Activated CD8-positive, alpha-beta memory T cell treated with anti-CD3 and anti-CD28 coated beads, Interleukin-2, amount 50 U/mL, for 24 hours (primary cell): ENCODE data around the gene GPRIN1.

Experiments
- DNase-seq: peaks from one replicate; pipeline ENCODE4 v3.0.0-alpha.2; 2020; ENCODE audit errors: extremely low read depth

Gene GPRIN1

DNA sequence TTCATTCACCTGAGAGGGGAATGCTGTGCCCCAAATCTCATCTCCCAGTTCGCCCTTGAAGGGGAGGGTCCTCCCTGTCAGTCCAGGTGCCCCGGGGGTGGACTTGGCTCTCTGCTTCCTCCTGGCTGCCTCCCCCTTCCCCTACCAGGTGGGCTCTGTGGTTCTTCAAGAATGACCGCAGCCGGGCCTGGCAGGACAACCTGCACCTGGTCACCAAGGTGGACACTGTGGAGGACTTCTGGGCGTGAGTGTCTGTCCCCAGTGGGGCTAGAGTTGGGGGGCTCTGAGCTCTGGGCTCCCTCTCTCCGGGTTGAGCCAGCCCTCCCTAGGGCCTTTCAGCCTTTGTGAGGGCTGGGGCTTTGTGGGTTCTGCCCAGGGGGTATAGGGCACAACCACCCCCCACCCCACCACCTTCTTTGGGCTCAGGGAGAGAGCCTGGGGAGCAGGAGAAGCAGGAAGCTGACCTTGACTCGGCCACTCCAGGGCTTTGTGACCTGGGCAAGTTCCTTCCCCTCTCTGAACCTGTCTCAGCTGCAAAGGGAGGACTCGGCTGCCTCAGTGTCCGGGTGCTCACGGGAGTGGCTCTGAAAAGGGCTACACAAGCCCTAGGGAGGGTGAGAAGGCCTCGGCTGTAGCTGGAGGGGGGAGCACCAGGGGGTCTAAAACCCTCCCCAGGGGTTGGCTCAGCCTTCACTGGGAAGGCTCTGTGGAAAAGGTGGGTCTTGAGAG is 33.7 kb upstream of the GPRIN1 start:
- no peak for DNase-seq

DNA sequence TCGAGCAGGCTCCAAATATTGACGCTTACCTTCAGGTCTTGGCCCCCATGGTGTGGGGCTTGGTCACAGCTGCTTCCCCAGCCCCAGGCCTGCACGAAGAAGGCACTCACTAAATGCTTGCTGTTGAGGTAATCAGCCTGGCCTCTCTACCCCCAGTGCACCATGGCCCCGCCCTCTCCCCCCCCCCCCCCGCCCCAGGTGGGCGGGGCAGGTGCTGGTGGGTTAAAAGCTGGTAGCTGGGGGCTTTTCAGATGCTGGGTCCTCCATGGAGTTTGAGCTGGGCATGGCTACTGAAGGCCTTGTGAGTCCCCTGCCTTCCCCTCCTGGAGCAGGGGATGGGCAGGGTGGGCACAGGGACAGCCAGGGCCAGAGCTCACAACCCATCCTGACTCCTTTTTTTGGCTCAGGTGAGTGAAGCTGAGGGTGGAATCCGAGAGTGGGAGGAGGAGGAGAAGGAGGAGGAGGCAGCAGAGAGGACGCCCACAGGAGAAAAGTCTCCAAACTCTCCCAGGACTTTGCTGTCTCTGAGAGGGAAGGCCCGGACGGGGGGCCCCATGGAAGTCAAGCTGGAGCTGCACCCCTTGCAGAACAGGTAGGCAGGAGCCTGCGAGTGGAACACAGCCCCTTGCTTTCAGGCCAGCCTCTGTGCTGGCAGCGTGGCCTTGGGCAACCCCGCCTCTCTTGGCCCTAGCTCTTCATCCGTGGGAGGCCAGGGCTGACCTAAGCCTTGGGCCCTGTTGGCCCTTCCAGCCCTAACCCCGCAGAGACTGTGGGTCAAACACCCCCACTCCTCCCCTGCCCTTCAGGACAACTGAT is 32.9 kb upstream of the GPRIN1 start:
- DNase-seq: no peak

DNA sequence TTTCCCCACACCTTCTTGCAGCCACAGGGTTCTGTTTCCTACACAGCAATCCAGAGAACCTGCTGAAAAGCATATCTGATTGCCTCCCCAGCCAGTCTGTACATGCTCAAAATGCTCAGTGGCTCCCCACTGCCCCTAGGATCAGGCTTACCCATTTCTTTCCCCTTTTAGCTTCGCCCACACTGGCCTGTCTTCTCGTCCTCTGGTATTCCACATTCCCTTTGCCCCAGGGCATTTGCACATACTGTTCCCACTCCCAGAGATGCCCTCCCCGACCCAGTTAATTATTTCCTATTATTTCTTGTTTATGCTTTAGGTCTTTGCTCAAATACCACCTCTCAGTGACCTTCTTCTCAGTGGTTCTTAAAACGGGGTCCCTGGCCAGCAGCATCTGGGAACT is 30.7 kb upstream of the GPRIN1 start:
- DNase-seq: no peak

DNA sequence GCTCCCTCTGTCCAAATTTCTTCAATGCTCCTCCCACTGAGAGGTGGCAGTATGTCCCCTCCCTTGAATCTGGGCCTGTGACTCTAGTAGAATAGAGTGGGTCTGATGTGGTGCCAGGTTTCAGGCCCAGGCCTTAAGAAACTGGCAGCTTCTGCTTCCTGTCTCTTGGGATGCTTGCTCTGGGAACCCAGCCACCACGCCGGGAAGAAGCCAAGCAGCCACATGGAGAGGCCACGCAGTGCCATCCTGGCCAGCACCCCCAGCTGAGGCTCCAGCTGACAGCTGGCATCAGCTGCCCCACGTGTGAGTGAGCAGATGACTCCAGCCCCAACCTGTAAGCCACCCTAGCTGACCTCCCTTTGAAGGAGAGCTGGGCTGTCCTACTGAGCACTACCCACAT is 30.0 kb upstream of the GPRIN1 start:
- DNase-seq: no peak

DNA sequence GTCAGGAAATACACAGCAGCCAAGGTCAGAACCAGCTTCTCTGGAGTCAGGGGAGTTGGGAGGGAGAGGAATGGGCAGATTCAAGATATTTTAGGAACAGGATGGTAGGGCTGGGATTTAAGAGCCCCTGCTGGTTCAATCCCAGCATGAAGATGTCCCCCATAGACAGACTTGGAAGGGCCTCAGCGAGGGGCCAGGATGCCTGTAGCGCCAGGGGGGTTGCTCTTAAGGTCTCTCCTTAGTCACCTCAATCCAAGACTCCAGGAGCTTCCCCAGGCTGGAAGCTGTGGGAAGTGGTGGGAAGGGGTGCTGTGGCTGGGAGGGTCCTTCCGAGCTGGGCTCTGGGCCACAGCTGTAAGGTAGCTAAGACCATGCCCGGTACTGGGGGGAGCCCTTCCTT is 29.3 kb upstream of the GPRIN1 start:
- DNase-seq: no peak

DNA sequence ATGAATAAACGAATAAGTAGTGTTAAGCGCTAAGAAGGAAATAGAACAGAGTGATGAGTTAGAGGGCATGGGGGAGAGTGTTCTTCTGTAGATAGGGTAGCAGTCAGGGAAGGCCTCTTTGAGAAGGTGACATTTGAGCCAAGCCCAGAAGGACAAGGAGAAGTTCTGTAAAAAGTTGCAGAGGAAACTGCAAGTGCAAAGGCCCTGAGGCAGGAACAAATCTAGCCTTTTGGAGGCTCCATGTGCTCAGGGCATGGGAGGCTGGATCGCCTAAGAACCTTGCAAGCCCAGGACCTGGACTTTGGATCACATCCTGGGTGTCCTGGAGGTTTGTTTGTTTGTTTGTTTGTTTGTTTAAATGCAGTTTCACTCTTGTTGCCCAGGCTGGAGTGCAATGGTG is 28.5 kb upstream of the GPRIN1 start:
- DNase-seq: no peak

DNA sequence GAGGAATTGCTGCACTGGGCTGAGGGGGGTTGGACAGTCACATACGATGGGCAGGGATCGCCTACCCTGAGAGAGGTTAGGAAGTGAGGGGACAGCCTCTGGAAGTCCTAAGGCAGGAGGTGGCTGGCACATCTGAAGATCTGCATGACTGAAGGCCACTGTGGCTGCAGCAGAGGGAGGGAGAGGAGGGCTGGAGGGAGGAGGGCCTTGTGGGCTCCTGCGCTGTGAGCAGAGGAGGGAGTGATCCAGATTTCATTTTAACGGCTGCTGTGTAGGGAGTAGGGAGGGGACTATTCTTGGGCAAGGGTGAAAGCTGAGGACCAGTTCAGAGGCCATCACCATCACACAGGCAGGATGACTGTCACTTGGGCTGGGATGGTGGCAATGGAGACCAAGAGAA is 27.6 kb upstream of the GPRIN1 start:
- no peak for DNase-seq

DNA sequence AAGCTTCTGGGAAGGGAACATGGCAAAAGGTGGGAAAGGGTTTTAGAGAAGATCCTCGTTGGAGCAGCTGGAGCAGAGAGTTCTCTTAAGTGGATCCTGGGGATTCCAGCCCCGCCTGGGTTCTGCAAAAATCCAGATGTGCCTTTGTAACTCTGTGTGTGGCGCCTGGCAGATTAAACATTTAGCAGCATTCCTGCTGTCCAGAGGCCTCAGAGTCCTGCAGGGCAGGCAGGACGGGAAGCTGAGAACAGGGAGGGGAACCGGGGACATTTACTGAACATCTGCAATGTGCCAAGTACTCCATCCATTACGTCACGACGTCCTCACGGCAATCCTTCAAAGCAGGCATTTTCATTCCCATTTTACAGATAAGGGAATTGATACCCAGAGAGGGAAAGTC is 26.5 kb upstream of the GPRIN1 start:
- DNase-seq: no peak

DNA sequence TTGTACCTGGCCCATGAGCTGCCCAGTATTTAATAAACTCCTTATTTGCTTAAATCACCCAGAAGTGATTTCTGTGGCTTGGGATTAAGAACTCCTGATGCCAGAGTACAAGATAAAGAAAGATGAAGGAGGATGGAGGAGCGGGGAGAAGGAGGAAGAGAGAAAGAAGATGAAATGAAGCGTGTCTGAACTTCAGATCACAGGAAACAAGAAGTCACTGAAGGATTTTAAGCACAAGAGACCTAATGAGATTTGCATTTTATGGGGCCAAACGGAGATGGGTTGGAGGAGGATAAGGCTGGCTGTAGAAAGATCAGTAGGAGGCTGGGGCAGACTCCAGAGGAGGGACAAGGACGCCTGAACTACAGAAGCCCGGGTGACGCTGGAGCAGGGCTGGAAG is 23.6 kb upstream of the GPRIN1 start:
- no peak for DNase-seq

DNA sequence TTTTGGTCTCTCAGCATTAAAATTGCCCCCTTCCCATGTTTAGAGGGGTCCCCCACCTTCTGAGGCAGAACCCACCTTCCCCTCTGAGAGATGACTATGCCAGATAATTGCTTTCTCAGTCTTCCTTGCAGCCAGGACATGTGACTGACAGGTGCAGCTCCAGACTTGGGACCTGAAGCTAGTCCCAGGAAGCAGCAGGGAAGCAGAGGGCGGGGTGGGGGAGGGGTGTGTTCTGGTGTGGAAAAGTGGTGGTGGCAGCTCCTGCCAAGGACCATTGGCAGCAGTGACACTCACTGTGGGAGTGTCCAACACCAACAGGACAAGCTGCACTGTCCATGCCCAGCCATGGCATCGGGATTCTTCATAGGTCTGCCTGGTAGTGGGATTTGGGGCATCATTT is 22.8 kb upstream of the GPRIN1 start:
- DNase-seq: no peak

DNA sequence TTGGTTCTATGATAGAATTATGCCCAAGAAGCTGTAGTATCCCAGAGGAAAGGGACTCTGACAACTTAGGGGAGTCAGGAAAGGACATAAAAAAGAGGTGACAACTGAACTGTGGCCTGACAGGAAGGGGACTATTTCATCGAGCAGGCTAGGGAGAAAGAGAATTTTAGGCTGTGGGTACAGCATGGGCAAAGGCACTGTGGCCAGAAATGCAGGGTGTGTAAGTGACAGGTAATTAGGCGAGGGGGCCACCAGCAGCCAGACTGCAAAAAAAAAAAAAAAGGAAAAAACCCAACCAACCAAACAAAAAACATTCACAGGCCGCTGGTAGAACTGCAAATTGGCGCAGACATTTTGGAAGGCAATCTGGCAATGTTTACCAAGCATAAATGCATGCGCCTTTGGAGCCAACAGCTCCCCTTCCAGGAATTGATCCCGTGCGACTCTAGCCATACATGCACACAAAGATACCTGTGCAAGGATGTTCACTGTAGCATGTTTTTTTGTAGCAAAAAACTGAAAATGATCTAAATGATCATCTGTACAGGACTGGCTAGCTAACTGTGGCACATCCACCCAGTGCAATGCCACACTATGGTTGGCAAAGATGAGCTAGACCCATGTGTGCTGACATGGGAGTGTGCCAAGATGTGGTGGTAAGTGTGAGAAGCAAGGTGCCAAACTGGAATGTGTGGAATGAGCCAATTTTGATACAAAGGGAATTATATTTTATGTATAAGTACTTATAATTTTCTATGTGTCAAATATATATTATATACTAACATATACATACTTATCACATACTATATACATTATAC is 21.6 kb upstream of the GPRIN1 start:
- DNase-seq: no peak

DNA sequence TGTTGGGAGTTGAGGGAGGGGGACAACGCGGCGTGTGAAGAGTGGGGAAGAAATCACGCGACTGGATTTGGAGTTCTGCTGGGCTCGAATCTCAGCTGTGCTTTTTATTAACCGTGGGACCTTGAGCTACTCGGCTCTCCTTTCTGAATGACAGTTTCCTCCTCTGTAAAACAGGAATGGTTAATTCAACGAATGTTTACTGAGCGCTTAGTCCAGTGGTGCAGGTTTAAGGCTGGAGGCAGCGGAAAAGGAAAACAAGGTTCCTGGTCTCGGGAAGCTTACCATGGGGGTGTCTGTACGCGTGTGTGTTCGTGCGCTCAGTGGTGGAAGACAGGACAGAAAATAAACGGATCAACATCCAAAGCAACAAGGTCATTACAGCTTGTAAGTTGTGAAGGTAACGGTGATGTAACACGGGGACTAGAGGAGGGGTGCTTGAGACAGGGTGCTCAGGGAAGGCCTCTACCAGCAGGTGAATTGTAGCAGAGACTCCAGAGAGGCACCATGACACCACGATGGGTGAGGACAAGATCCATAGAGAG is 20.8 kb upstream of the GPRIN1 start:
- DNase-seq: no peak

DNA sequence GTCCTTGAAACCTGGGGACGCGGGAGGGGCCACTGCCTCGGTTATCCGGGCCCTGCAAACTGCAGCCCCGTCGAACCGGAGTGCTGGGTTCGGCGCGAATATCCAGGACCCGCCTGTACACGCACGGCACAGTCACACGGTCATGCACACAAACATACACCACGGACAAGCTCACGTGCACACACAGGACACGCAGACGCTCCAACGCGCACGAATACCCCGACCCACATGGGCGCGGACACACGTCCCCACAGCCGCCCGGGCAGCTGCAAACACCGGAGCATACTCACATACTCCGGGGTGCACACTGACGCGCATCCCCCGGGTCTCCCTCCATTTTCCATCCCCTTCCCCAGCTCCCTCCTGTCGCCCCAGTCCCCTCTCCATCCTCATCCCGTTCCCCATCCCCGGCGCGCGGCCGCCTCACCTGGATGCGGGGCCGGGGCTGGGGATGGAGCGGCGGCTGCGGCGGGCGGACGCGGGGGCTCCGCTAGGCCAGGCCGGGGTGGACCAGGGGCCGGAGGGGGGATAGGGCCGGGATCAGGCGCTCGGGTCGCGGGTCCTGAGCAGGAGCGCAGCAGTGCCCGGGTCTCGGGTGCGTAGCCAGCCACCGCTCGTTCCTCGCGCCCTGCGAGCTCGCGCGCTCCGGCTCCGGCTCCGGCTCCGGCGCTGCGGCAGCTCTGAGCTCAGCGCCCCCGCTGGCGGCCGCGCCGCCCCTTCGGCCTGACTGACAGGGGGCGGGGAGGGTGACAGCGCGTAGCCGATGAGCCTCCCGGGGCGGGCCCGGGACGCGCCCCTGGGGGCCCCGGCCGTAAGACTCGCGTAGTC is 20.1 kb upstream of the GPRIN1 start, which contains the start of the genes EIF4E1B and SNCB:
Gene EIF4E1B (plus strand): TSS at position 823 of the 828 bp plus-strand sequence. CDS start 12,113 bp downstream, outside the sequence.
Gene SNCB (minus strand): TSS at position 682 of the 828 bp plus-strand sequence. CDS start 880 bp downstream, outside the sequence.
- no peak for DNase-seq

DNA sequence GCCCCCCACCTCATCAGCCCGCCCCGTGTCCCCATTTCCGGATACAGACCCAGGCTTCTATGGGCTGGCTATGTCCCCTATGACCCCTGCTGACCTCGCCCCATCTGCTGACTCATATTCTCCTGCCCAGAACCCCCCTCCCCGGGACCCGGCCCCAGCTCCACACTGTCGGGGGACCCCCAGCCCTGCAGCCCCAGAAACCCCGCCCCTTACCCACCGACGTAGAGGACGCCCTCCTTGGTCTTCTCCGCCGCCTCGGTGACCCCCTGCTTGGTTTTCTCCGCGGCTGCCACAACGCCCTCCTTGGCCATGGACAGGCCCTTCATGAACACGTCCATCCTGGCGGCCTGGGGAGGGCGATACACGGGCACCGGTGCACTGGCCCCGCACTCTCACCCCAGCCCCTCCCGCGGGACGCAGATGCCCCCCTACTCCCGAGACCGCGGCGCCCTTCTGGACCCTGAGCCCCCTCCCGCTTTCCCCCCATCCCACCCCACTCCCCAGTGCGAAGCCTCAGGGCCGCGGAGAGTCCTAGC is 19.4 kb upstream of the GPRIN1 start:
- DNase-seq: no peak

DNA sequence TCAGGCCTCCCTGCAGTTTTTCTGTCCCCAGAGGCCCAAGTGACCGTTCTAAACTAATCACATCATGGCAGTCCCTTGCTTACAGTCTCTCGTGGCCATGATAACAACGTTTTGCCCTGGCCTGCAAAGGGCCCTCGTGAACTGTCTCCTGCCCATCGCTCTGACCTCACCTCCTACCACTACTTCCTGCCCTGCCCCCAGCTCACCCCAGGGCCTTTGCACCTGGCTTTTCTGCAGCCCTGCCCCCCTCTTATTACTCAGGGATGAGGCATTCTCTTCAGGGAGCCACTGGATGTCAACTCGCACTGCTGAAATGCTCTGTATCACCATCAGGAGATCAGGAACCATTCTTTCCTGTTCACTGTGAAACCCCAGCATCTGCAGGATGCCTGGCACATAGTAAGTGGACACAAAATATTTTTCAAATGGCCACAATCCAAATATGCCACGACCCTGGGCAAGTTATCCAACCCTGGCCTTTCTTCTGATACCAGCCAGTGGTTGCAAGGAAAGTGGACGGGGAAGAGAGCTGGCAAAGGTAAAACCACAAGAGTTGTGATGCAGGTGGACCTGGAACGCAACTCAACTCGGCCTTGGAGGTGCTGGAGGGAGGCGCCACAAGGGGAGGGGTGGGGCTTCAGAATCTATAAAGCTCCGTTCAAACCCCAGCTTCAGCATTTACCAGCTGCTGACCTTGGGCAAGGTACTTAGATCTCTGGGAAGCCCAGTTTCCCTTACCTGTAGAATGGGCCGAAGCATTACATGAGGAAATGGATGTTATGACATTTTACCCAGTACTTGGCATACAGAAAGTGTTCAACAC is 18.7 kb upstream of the GPRIN1 start:
- no peak for DNase-seq

DNA sequence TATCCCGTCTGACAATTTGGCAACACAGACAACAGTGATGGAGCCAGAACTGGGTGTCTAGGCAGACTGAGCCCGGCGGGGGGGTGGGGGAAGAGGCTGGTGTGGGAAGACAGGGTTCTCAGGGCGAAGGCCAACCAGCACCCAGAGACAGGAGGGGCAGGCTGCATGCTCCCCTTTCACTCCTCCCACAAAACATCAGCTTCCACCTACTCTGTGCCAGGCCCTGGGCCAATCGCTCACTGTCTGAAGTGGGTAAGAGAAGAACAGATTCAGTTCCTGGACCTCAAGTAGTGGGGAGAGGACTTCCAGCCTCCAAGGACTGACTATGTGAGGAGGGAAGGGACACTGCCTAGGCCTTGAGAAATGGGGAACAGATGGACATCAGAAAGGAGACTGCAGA is 17.6 kb upstream of the GPRIN1 start:
- no peak for DNase-seq

DNA sequence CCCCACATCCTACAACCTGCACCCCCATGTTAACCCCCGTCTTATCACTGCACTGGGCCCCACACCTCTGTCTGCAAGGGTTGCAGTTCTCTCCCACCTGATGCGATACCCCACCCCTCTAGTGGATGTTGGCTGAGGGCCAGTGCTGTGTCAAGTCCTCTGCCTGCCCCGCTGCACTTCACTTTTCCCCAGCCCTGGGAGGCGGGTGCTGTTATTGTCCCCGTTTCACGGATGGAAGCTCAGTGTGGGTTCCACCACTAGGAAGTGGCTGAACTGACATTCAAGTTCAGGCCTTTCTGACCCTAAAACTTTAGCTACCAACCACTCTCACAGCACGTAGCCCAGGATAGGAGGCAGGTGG is 16.9 kb upstream of the GPRIN1 start:
- DNase-seq: no peak

DNA sequence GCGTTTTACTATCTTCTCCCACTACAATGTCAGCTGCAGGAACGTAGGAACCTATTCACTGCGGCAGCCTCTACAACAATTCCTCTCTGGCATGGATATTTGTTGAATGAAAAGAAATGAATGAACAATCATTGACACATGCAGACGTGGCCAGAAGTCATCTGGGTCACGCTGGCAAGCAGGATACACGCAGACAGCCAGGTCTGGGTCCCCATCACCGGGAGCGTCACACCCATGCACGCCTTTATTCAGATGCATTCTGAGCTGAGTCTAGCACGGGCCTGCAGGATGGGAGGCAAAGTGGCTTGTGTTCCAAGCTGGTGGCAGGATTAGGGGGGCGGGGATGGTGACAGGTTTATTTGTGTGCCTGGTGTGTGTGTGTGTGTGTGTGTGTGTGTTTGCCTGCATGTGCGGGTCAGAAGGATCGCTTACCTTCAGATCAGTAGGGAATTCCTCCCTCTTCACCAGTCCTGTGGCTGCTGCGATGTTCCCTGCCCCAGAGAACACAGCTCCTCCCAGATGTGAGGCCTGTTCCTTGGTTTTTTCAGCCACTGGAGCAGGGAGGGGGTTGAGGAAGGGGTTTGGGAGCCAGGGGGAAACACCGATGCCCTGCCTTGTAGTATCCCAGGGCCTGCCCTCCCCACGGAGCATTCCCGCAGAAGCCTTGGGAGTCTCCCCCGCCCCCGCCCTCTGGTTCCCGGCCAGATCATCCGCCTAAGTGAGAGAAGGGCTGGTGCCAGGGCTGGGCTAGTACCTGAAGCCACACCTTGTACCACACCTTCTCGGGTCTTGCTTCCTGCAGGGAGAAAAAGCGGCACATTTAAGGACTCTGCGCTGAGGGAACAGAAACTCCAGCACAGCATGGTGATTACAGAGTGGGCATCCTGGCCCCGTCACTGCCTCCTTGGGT is 16.3 kb upstream of the GPRIN1 start:
- DNase-seq: no peak

DNA sequence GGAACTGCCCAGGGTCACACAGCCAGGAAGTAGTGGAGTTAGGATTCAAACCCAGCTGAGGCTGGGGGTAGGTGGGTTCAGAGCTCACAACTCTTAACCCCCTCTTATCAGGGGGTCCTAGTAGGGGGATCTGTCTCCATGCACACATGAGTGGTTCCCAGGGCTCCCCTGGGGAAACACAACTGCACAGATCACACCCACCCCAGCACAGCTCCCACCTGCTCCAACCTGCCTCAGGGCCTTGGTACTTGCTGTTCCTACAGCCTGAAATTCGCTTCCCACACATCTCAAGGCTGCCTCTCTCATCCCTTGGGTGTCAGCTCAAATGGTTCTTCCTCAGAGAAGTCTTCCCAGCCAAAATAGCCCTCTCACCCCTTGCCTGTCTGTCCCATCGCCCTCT is 15.6 kb upstream of the GPRIN1 start:
- DNase-seq: no peak
